DOHH2 (cell line): ENCODE measurements around the gene CSE1L.

Experiments
- CTCF ChIP-seq: fragments of 200-600 bp; sonication (generic); IDR thresholded peaks from one replicate; pipeline ENCODE4 v1.5.1; 2014; ENCODE audit warnings: antibody characterized with exemption, mild to moderate bottlenecking, low read depth, low read length; ENCODE audit not compliant: poor library complexity, severe bottlenecking
- EZH2phosphoT487 ChIP-seq: fragments of 200-600 bp; sonication (generic); IDR thresholded peaks from 2 replicates; pipeline ENCODE4 v1.6.1; 2017; ENCODE audit warnings: borderline replicate concordance, mild to moderate bottlenecking, antibody characterized with exemption, low read length, moderate library complexity, mixed read lengths

GRCh38 chr20:49103019-49103418 is 56.9 kb downstream of the CSE1L start:
- TF ChIP-seq CTCF (no peak), EZH2phosphoT487 (no peak)
